ENCODE results near the gene PHF21B. TPM values are rescaled to one million over a fixed set of nuclear protein-coding genes. Genes with fewer than 3 reads are reported as not detected.

Gene PHF21B
- total RNA-seq, 2 experiments from 2014 or later = not detected

- no peak for DNase-seq
- CTCF ChIA-PET = no interaction called here
- intact Hi-C loops (cut with micrococcal nuclease) = no loop called here
- H3K36me3 Mint-ChIP-seq (ENCODE audit: low read depth) = no peaks in the 10 kb centered on the region
- H3K9me3 Mint-ChIP-seq = no peaks in the 10 kb centered on the region
- no peaks in the 10 kb centered on the region for H3K4me1 Mint-ChIP-seq (ENCODE audit: low read depth)
- no peaks in the 10 kb centered on the region for H3K27me3 Mint-ChIP-seq (ENCODE audit: low read depth)
- no peak overlapping the region for H3K4me3 Mint-ChIP-seq
- no peak overlapping the region for H3K27ac Mint-ChIP-seq
Measured at GRCh38 chr22:44894782-44895181, 115.0 kb downstream of the PHF21B start.

GRCh38 chr22:44894321-44894720, 115.5 kb downstream of the PHF21B start:
- Mint-ChIP-seq H3K4me3 (no peak overlapping the region), H3K36me3 (ENCODE audit: low read depth) (no peaks in the 10 kb centered on the region), H3K4me1 (ENCODE audit: low read depth) (no peaks in the 10 kb centered on the region), H3K27me3 (ENCODE audit: low read depth) (no peaks in the 10 kb centered on the region), H3K9me3 (no peaks in the 10 kb centered on the region), H3K27ac (no peak overlapping the region)
- DNase-seq = no peak
- intact Hi-C loops (cut with micrococcal nuclease) = no loop called here
- CTCF ChIA-PET = no interaction called here

GRCh38 chr22:44893731-44894080, 116.1 kb downstream of the PHF21B start:
- no peak overlapping the region for H3K4me3 Mint-ChIP-seq
- no peaks in the 10 kb centered on the region for H3K9me3 Mint-ChIP-seq
- DNase-seq = no peak
- intact Hi-C loops (cut with micrococcal nuclease) = no loop called here
- H3K36me3 Mint-ChIP-seq (ENCODE audit: low read depth) = no peaks in the 10 kb centered on the region
- no peaks in the 10 kb centered on the region for H3K27me3 Mint-ChIP-seq (ENCODE audit: low read depth)
- CTCF ChIA-PET = no interaction called here
- no peak overlapping the region for H3K27ac Mint-ChIP-seq
- H3K4me1 Mint-ChIP-seq (ENCODE audit: low read depth) = no peaks in the 10 kb centered on the region

- CTCF ChIA-PET = no interaction called here
- H3K27me3 Mint-ChIP-seq (ENCODE audit: low read depth) = no peaks in the 10 kb centered on the region
- H3K36me3 Mint-ChIP-seq (ENCODE audit: low read depth) = no peaks in the 10 kb centered on the region
- no peak for DNase-seq
- no peaks in the 10 kb centered on the region for H3K9me3 Mint-ChIP-seq
- H3K4me3 Mint-ChIP-seq = no peak overlapping the region
- intact Hi-C loops (cut with micrococcal nuclease) = no loop called here
- H3K4me1 Mint-ChIP-seq (ENCODE audit: low read depth) = no peaks in the 10 kb centered on the region
- H3K27ac Mint-ChIP-seq = no peak overlapping the region
Measured at GRCh38 chr22:44892803-44893730, 116.7 kb downstream of the PHF21B start.

GRCh38 chr22:44892243-44892642, 117.6 kb downstream of the PHF21B start:
- H3K9me3 Mint-ChIP-seq = no peaks in the 10 kb centered on the region
- H3K4me1 Mint-ChIP-seq (ENCODE audit: low read depth) = no peaks in the 10 kb centered on the region
- CTCF ChIA-PET = no interaction called here
- H3K36me3 Mint-ChIP-seq (ENCODE audit: low read depth) = no peaks in the 10 kb centered on the region
- H3K4me3 Mint-ChIP-seq = no peak overlapping the region
- DNase-seq = no peak
- no peak overlapping the region for H3K27ac Mint-ChIP-seq
- intact Hi-C loops (cut with micrococcal nuclease) = no loop called here
- no peaks in the 10 kb centered on the region for H3K27me3 Mint-ChIP-seq (ENCODE audit: low read depth)

GRCh38 chr22:44891791-44892190, 118.0 kb downstream of the PHF21B start:
- CTCF ChIA-PET = no interaction called here
- Mint-ChIP-seq H3K27me3 (ENCODE audit: low read depth) (no peaks in the 10 kb centered on the region), H3K4me3 (no peak overlapping the region), H3K4me1 (ENCODE audit: low read depth) (no peaks in the 10 kb centered on the region), H3K9me3 (no peaks in the 10 kb centered on the region), H3K27ac (no peak overlapping the region), H3K36me3 (ENCODE audit: low read depth) (no peaks in the 10 kb centered on the region)
- DNase-seq = no peak
- intact Hi-C loops (cut with micrococcal nuclease) = no loop called here

GRCh38 chr22:44891293-44891747, 118.5 kb downstream of the PHF21B start:
- no peaks in the 10 kb centered on the region for H3K27me3 Mint-ChIP-seq (ENCODE audit: low read depth)
- no peak overlapping the region for H3K4me3 Mint-ChIP-seq
- DNase-seq = no peak
- H3K27ac Mint-ChIP-seq = no peak overlapping the region
- no peaks in the 10 kb centered on the region for H3K9me3 Mint-ChIP-seq
- CTCF ChIA-PET = no interaction called here
- H3K4me1 Mint-ChIP-seq (ENCODE audit: low read depth) = no peaks in the 10 kb centered on the region
- no peaks in the 10 kb centered on the region for H3K36me3 Mint-ChIP-seq (ENCODE audit: low read depth)
- intact Hi-C loops (cut with micrococcal nuclease) = no loop called here

- H3K27ac Mint-ChIP-seq = no peak overlapping the region
- intact Hi-C loops (cut with micrococcal nuclease) = no loop called here
- no peak overlapping the region for H3K4me3 Mint-ChIP-seq
- no peaks in the 10 kb centered on the region for H3K9me3 Mint-ChIP-seq
- no peaks in the 10 kb centered on the region for H3K27me3 Mint-ChIP-seq (ENCODE audit: low read depth)
- no peak for DNase-seq
- no peaks in the 10 kb centered on the region for H3K36me3 Mint-ChIP-seq (ENCODE audit: low read depth)
- H3K4me1 Mint-ChIP-seq (ENCODE audit: low read depth) = no peaks in the 10 kb centered on the region
- CTCF ChIA-PET = no interaction called here
Measured at GRCh38 chr22:44890416-44891292, 119.2 kb downstream of the PHF21B start.

- CTCF ChIA-PET = no interaction called here
- Mint-ChIP-seq H3K4me3 (no peak overlapping the region), H3K36me3 (ENCODE audit: low read depth) (no peaks in the 10 kb centered on the region), H3K9me3 (no peaks in the 10 kb centered on the region), H3K4me1 (ENCODE audit: low read depth) (no peaks in the 10 kb centered on the region), H3K27me3 (ENCODE audit: low read depth) (no peaks in the 10 kb centered on the region), H3K27ac (no peak overlapping the region)
- intact Hi-C loops (cut with micrococcal nuclease) = no loop called here
- DNase-seq = no peak
Measured at GRCh38 chr22:44889255-44889878, 120.4 kb downstream of the PHF21B start.

GRCh38 chr22:44888491-44889254, 121.1 kb downstream of the PHF21B start:
- Mint-ChIP-seq H3K27ac (no peak overlapping the region), H3K27me3 (ENCODE audit: low read depth) (no peaks in the 10 kb centered on the region), H3K9me3 (no peaks in the 10 kb centered on the region), H3K4me1 (ENCODE audit: low read depth) (no peaks in the 10 kb centered on the region), H3K36me3 (ENCODE audit: low read depth) (no peaks in the 10 kb centered on the region), H3K4me3 (no peak overlapping the region)
- CTCF ChIA-PET = no interaction called here
- no peak for DNase-seq
- intact Hi-C loops (cut with micrococcal nuclease) = no loop called here

- no peaks in the 10 kb centered on the region for H3K4me1 Mint-ChIP-seq (ENCODE audit: low read depth)
Measured at GRCh38 chr22:44887941-44888366, 121.9 kb downstream of the PHF21B start.

GRCh38 chr22:44885806-44886360, 123.9 kb downstream of the PHF21B start:
- CTCF ChIA-PET = no interaction called here
- intact Hi-C loops (cut with micrococcal nuclease) = no loop called here
- Mint-ChIP-seq H3K36me3 (ENCODE audit: low read depth) (no peaks in the 10 kb centered on the region), H3K4me1 (ENCODE audit: low read depth) (no peaks in the 10 kb centered on the region), H3K9me3 (no peaks in the 10 kb centered on the region), H3K27me3 (ENCODE audit: low read depth) (no peaks in the 10 kb centered on the region), H3K27ac (no peak overlapping the region), H3K4me3 (no peak overlapping the region)
- DNase-seq = no peak

More at GRCh38 chr22:44887941-44888366, 121.9 kb downstream of the PHF21B start:
- no peak overlapping the region for H3K4me3 Mint-ChIP-seq
- H3K9me3 Mint-ChIP-seq = no peaks in the 10 kb centered on the region
- H3K27me3 Mint-ChIP-seq (ENCODE audit: low read depth) = no peaks in the 10 kb centered on the region
- intact Hi-C loops (cut with micrococcal nuclease) = no loop called here
- no peak for DNase-seq
- no peaks in the 10 kb centered on the region for H3K36me3 Mint-ChIP-seq (ENCODE audit: low read depth)
- CTCF ChIA-PET = no interaction called here
- no peak overlapping the region for H3K27ac Mint-ChIP-seq

Measured in activated naive CD4-positive, alpha-beta T cell treated with anti-CD3 and anti-CD28 coated beads for 36 hours (primary cell).